AG09309 (cell line): ENCODE data around the gene FUT3.

Experiments used
- DNase-seq: peaks from one replicate; pipeline ENCODE4 v3.0.0-alpha.2; 2010; ENCODE audit warnings: low read depth
- H3K4me3 ChIP-seq: 2 replicates; pipeline ENCODE4 v1.5.1; 2011; ENCODE audit warnings: mild to moderate bottlenecking, low read depth, low read length, moderate library complexity; ENCODE audit not compliant: control insufficient read depth
- CTCF ChIP-seq: IDR thresholded peaks from 2 replicates; pipeline ENCODE4 v1.5.1; 2011; ENCODE audit warnings: mild to moderate bottlenecking, low read depth, low read length, inconsistent platforms; ENCODE audit not compliant: insufficient read depth, control insufficient read depth; ENCODE audit errors: missing control alignments

Gene FUT3

GRCh38 chr19:5826531-5827341 lies 24.5 kb downstream of the FUT3 start:
- no peak for TF ChIP-seq CTCF
- no peak for DNase-seq
- no peak overlapping the region for H3K4me3 ChIP-seq

GRCh38 chr19:5825178-5825577 lies 26.1 kb downstream of the FUT3 start:
- no peak for DNase-seq
- H3K4me3 ChIP-seq: no peak overlapping the region
- no peak for TF ChIP-seq CTCF

- H3K4me3 ChIP-seq: no peak overlapping the region
- TF ChIP-seq CTCF: no peak
- no peak for DNase-seq
Observed at GRCh38 chr19:5824751-5825150, 26.5 kb downstream of the FUT3 start.

- no peak overlapping the region for H3K4me3 ChIP-seq
- TF ChIP-seq CTCF: peak; percentile 16
- no peak for DNase-seq
Observed at GRCh38 chr19:5823579-5824281, 27.5 kb downstream of the FUT3 start.

GRCh38 chr19:5822181-5822844 lies 28.9 kb downstream of the FUT3 start:
- no peak for DNase-seq
- no peak for TF ChIP-seq CTCF
- H3K4me3 ChIP-seq: no peak overlapping the region

- H3K4me3 ChIP-seq: no peak overlapping the region
- DNase-seq: no peak
- TF ChIP-seq CTCF: no peak
Observed at GRCh38 chr19:5821521-5822180, 29.6 kb downstream of the FUT3 start.
